ENCODE measurements around the gene BORCS8.

GRCh38 chr19:19131989-19132388 lies 60.0 kb downstream of the BORCS8 start:
- no peak for TF ChIP-seq EZH2phosphoT487 (IDR thresholded peaks at IDR 0.05; ENCODE audit: borderline replicate concordance)
- no peak for TF ChIP-seq CTCF (conservative IDR thresholded peaks at IDR 0.05; ENCODE audit: low read length)
